Measurements from ENCODE around the gene PFKP.

PFKP gene

GRCh38 chr10:3107426-3107961 is 40.1 kb downstream of the PFKP start:
- in situ Hi-C loops (cut with HindIII; ENCODE audit: low pct_ligation_motif_present, low sequenced_read_pairs), result no loop called here
- no peaks in the 10 kb centered on the region for H3K27me3 ChIP-seq (replicated peaks)
- peak; percentile 98 for DNase-seq
- peak overlapping the region; percentile 97 for H3K27ac ChIP-seq
- TF ChIP-seq, protein P1, sequence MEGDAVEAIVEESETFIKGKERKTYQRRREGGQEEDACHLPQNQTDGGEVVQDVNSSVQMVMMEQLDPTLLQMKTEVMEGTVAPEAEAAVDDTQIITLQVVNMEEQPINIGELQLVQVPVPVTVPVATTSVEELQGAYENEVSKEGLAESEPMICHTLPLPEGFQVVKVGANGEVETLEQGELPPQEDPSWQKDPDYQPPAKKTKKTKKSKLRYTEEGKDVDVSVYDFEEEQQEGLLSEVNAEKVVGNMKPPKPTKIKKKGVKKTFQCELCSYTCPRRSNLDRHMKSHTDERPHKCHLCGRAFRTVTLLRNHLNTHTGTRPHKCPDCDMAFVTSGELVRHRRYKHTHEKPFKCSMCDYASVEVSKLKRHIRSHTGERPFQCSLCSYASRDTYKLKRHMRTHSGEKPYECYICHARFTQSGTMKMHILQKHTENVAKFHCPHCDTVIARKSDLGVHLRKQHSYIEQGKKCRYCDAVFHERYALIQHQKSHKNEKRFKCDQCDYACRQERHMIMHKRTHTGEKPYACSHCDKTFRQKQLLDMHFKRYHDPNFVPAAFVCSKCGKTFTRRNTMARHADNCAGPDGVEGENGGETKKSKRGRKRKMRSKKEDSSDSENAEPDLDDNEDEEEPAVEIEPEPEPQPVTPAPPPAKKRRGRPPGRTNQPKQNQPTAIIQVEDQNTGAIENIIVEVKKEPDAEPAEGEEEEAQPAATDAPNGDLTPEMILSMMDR (IDR thresholded peaks at IDR 0.05; ENCODE audit: low read depth, low read length, missing control alignments), result no peak
- no peak overlapping the region for H3K4me3 ChIP-seq (ENCODE audit: low read depth, low read length)
- peaks cover 74% of the 10 kb centered on the region for H3K36me3 ChIP-seq (replicated peaks)

- in situ Hi-C loops (cut with HindIII; ENCODE audit: low pct_ligation_motif_present, low sequenced_read_pairs), result no loop called here
- Histone ChIP-seq H3K4me3 (ENCODE audit: low read depth, low read length) (no peak overlapping the region), H3K36me3 (replicated peaks) (peaks cover 74% of the 10 kb centered on the region), H3K27me3 (replicated peaks) (no peaks in the 10 kb centered on the region), H3K27ac (peak overlapping the region; percentile 97)
- DNase-seq, result no peak
- TF ChIP-seq, protein P1 (IDR thresholded peaks at IDR 0.05; ENCODE audit: low read depth, low read length, missing control alignments), result no peak
These were observed 40.7 kb downstream of the PFKP start for GRCh38 chr10:3108033-3108432.

DNA sequence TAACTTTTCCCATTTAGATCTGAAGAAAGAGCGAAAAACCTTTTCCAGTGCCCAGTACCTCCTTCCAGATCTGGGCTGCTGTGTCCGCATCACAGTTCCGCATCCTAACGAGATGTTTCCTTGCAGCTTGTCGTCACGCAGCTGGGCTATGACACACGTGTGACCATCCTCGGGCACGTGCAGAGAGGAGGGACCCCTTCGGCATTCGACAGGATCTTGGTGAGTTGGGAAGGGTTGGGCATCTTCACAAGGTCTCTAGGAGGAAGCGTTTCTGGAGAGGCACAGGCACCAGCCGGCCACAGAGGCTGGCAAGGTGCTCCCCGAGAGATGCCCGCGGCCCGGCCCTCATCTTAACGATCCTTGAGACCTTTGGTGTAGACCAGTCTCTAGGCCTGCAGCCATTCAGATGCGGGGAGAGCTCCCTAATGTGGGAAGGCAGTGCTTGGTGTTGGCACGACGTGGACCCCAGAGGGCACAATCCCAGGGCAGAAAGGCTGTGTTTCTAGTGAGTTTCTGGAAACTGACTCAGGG is 41.3 kb downstream of the PFKP start:
- peaks cover 73% of the 10 kb centered on the region for H3K36me3 ChIP-seq (replicated peaks)
- H3K27me3 ChIP-seq (replicated peaks), result no peaks in the 10 kb centered on the region
- H3K4me3 ChIP-seq (ENCODE audit: low read depth, low read length), result no peak overlapping the region
- in situ Hi-C loops (cut with HindIII; ENCODE audit: low pct_ligation_motif_present, low sequenced_read_pairs), result no loop called here
- no peak overlapping the region for H3K27ac ChIP-seq
- no peak for DNase-seq
- TF ChIP-seq, protein P1 (IDR thresholded peaks at IDR 0.05; ENCODE audit: low read depth, low read length, missing control alignments), result no peak

DNA sequence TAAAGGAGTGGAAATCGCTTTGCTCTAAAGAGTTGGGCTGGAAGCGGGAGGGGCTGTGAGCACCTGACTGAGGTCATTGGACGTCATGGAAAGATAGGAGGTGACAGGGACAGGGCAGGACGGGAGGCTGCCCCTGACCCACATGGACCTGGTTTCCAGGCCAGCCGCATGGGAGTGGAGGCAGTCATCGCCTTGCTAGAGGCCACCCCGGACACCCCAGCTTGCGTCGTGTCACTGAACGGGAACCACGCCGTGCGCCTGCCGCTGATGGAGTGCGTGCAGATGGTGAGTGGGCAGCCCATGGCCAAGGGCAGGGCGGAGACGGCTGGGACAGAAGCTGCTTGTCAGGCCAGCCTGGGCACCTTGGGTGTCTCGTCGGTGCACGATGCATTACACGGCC is 41.8 kb downstream of the PFKP start:
- no peak overlapping the region for H3K27ac ChIP-seq
- no peak overlapping the region for H3K4me3 ChIP-seq (ENCODE audit: low read depth, low read length)
- in situ Hi-C loops (cut with HindIII; ENCODE audit: low pct_ligation_motif_present, low sequenced_read_pairs), result no loop called here
- no peak for DNase-seq
- TF ChIP-seq, protein P1 (IDR thresholded peaks at IDR 0.05; ENCODE audit: low read depth, low read length, missing control alignments), result no peak
- peaks cover 70% of the 10 kb centered on the region for H3K36me3 ChIP-seq (replicated peaks)
- H3K27me3 ChIP-seq (replicated peaks), result no peaks in the 10 kb centered on the region

- TF ChIP-seq, protein P1 (IDR thresholded peaks at IDR 0.05; ENCODE audit: low read depth, low read length, missing control alignments), result no peak
- no peak for DNase-seq
- Histone ChIP-seq H3K27ac (no peak overlapping the region), H3K4me3 (ENCODE audit: low read depth, low read length) (no peak overlapping the region), H3K36me3 (replicated peaks) (peaks cover 70% of the 10 kb centered on the region), H3K27me3 (replicated peaks) (no peaks in the 10 kb centered on the region)
- in situ Hi-C loops (cut with HindIII; ENCODE audit: low pct_ligation_motif_present, low sequenced_read_pairs), result no loop called here
These were observed 42.3 kb downstream of the PFKP start for GRCh38 chr10:3109633-3110032.

All from brain microvascular endothelial cell (primary cell).